Breast epithelium (tissue), 3 donors: ENCODE results near the gene TMCC2.

Source experiments
- CTCF ChIP-seq, 3 donors: fragments of 450-650 bp; IDR thresholded peaks; one replicate each; pipeline ENCODE4 v1.5.1; 2016 to 2017; ENCODE audit warnings: antibody characterized with exemption in 3 of 3, mild to moderate bottlenecking in 3 of 3, moderate library complexity in 3 of 3
- POLR2A ChIP-seq: fragments of 450-650 bp; IDR thresholded peaks from one replicate; pipeline ENCODE4 v1.6.1; 2016; ENCODE audit warnings: antibody characterized with exemption, mild to moderate bottlenecking, moderate library complexity
- POLR2AphosphoS5 ChIP-seq, 3 donors: sonication (generic); formaldehyde crosslinking; IDR thresholded peaks; one replicate each; pipeline ENCODE4 v1.6.1; 2017; ENCODE audit warnings: antibody characterized with exemption in 3 of 3

- TF ChIP-seq CTCF (IDR thresholded peaks at IDR 0.05) (no peak), POLR2A (no peak), POLR2AphosphoS5 (IDR thresholded peaks at IDR 0.05) (no peak)
These were observed 76.9 kb downstream of the TMCC2 start for GRCh38 chr1:205304695-205305070.
